ENCODE results near the gene CDC37L1.
A peak's percentile ranks its signal among the peaks of the same experiment; 100 is the strongest.

The CDC37L1 gene

GRCh38 chr9:4669890-4670289 lies 9.5 kb upstream of the CDC37L1 start:
- no peak for DNase-seq

- DNase-seq: no peak
These were observed 8.8 kb upstream of the CDC37L1 start for GRCh38 chr9:4670591-4670990.

GRCh38 chr9:4671737-4672136 lies 7.6 kb upstream of the CDC37L1 start:
- no peak for DNase-seq

DNA sequence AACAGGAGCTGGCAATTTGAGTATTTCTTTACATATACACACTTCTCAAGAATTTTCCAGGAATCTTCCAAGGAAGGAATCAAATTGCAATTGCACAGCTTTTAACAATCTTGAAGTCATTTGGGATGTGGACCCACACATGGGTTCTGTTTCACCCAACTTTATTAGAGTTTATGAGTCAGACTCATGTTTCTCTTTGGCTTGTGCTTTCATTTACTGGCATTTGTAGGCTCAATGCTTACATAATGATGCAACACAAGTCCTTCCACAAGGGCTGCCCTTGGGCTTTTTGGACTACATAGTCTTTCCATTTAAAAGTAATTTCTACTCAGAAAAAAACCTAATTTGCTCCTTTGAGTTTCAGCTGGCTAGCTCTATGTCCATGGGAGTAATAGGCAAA lies 4.6 kb upstream of the CDC37L1 start:
- no peak for DNase-seq

- no peak for DNase-seq
These were observed 2.0 kb upstream of the CDC37L1 start for GRCh38 chr9:4677392-4677791.

- DNase-seq: peak in 1 of 2 experiments; percentile 15
These were observed 596 bp upstream of the CDC37L1 start for GRCh38 chr9:4678679-4679267.

DNA sequence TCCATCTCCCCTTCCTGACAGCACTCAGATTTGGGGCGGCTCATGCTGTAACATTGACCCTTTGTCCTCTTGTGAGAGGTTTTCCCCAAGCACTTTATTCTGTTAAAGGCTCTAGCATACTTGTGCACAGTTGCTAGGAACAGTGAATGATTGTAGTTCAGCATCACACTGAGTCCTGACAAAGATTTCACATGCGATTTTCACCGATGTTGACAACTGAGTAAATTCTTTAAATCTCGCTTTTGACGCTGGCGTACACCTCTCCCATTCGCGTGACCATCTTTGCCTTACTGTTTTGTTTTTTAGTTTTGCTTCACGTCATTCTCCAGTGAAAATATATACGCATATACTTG lies 780 bp downstream of the CDC37L1 start:
- DNase-seq: no peak

DNA sequence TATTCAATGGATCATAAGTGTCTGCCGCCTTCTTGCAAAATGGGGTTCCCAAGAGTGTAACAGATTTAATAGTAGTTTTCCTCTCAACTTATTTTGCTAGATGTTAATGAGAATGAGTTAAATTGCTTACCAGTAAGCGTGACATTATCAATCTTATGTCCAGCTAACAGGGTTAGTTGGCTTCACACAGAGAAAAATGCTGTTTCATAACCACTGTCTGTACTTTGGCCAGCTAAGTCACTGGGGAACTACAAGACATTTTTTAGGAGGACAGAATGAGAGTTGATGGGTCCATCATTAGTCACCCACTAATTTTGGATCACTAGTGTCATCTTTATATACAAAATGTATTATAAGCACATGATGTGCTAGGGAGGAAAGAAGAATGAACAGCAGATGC lies 1.4 kb downstream of the CDC37L1 start:
- no peak for DNase-seq

DNA sequence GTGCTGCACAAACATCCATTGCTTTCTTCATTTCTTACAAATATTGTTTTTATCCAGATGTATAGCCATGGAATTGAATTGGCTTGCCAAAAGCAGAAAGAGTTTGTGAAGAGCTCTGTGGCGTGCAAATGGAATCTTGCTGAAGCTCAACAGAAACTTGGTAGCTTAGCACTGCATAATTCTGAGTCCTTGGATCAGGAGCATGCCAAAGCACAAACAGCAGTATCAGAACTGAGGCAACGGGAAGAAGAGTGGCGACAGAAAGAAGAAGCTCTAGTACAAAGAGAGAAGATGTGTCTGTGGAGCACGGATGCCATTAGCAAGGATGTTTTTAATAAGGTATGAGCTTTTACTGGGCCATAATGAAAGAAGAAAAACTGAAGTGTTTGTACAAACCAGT lies 5.5 kb downstream of the CDC37L1 start:
- no peak for DNase-seq

DNA sequence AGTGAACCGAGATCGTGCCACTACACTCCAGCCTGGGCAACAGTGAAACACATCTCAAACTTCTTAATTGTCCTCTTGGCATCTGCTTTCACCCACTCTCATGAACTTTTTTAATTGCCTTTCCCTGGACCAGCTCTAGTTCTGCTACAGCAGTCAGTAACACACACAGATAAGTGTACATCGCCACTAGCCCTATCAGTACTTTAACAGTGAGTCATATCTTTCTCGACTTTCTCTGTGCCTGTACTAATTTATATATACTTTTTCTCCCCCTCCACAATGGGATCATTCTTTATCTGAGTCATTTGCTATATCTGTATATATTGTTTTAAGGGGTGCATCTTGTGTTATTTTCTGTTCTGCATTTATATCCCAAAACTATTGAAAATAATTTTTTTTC lies 6.7 kb downstream of the CDC37L1 start:
- no peak for DNase-seq

DNA sequence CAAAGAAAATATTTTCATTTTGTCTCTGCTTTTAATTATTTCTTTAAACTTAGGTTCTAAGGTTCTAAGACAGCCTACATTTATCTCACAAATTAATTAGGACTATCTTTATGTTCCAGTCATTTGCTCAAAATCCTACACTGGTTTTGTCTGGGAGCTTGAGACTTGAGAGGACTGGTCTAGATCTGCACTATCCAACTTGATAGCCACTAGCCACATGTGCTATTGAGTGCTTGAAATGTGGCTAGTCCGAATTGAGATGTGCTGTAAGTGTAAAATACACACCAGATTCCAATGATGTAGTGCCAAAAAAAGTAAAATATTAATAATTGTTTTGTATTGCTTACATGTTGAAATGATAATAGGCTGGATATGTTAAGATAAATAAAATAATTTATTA lies 7.2 kb downstream of the CDC37L1 start:
- DNase-seq: no peak

GRCh38 chr9:4689021-4689420 lies 9.7 kb downstream of the CDC37L1 start:
- DNase-seq: no peak

- DNase-seq: no peak
These were observed 10.3 kb downstream of the CDC37L1 start for GRCh38 chr9:4689687-4690104.

DNA sequence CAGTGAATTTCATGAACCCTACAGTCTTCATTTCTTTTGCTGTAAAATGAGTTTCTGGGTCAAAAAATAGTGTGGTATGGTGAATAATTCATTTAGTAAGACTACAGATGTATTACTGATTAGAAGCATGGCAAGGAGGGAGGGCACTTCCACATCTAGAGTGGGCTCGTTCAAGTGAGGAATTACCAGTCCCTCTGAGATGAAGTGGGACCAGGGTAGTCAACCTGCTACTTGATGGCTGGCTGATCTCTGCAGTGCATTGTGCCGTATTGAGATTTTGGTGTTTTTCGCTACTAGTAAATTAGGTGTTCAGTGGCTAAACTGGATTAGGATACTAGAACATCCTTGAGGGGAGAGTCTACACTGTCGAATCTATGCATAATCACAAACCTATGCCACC lies 10.8 kb downstream of the CDC37L1 start:
- DNase-seq: no peak

GRCh38 chr9:4691795-4692194 lies 12.4 kb downstream of the CDC37L1 start:
- no peak for DNase-seq

DNA sequence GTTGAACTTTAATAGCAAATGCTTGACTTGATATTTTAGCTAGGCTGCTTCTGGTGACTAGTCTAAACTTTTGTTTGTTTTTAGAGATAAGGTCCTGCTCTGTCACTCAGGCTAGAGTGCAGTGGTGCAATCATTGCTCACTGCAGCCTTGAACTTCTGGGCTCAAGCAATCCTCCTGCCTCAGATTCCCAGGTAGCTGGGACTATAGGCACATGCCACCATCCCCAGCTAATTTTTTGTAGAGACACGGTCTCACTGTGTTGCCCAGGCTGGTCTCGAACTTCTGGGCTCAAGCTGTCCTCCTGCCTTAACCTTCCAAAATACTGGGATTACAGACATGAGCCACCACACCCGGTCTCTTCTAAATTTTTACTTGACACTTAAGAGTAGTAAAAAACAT lies 20.7 kb downstream of the CDC37L1 start:
- no peak for DNase-seq

GRCh38 chr9:4700932-4701331 lies 21.6 kb downstream of the CDC37L1 start:
- no peak for DNase-seq

- DNase-seq: no peak
These were observed 22.2 kb downstream of the CDC37L1 start for GRCh38 chr9:4701526-4701925.

- DNase-seq: no peak
These were observed 24.8 kb downstream of the CDC37L1 start for GRCh38 chr9:4704129-4704528.

- no peak for DNase-seq
These were observed 26.7 kb downstream of the CDC37L1 start for GRCh38 chr9:4706021-4706420.

DNA sequence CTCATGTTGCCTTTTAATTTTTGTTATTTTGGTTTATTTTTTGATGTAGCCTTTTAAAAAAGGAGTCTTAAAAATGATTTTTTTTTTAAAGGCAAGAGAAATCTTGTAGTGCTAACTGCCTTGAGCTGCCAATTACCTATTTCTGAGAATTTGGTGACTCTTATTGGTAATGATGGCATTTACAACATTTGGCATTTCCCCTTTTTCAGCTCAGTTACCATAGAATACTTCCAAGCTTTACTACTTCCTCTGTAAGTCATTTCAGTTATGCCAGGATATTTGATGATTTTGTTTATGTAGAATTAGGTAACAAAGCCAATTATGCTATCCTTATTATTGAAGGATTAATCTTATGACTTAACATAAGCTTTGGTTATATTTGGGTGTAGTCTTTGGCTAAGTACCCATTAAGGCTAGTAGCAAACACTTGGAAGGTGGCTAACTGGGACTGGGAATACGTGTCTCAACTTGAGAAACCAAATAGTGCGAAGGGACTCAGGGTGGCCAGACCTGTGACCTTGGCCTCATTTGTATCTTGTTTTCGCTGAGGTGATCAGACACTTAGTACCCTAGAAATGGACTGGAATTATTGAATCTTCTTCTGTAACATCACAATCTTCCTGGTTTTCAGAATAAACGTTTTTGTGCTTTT lies 27.7 kb downstream of the CDC37L1 start:
- no peak for DNase-seq

DNA sequence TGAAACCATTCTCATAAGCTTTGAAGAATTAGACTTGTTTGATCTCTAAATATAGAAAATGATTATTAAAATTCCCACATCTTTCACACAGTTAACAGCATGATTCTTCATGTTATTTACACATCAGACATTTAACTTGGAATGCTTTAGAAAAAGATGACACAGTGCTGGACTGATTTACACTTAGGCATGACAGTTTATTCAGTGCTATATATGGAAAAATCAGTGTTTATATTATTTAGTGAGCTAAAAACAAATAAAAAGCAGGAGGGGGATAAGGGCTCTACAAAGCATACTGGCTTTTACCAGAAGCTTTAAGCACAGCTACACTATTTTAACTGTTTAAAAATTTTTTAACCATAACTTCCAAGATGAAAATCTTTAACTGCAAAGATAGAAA lies 30.0 kb downstream of the CDC37L1 start:
- DNase-seq: no peak

DNA sequence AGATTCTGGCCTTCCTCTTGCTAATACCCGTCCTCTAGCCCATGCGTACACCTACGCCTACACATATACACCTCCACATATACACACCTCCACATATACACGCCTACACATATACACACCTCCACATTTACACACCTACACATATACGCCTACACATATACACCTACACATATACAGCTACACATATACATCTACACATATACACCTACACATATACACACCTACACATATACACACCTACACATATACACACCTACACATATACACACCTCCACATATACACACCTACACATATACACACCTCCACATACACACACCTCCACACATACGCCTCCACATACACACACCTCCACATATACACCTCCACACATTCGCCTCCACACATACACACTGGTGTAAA lies 34.5 kb downstream of the CDC37L1 start:
- no peak for DNase-seq

GRCh38 chr9:4714266-4715016 lies 35.1 kb downstream of the CDC37L1 start:
- no peak for DNase-seq

DNA sequence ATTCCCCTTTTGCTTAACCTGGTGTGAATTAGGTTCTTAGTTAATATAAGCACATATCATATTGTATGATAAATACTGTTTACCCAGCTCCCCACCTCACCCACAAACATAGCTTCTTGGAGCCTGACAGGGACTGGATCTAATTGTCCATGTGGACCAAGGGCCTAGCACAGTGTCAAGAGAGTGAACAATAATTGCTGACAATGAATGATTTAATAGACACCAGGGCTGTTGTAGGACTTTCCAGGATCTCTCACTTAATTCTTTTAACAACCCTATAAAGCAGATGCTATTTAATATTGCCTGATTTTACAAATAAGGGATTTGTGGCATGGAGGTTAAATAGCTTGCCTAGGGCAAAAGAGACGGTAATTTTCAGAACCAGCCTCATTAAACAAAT lies 36.8 kb downstream of the CDC37L1 start:
- DNase-seq: no peak
